Psoas muscle (tissue), 8 donors: ENCODE measurements around the gene ZNF691. TPM values are rescaled to one million over a fixed set of nuclear protein-coding genes. Genes with fewer than 3 reads are reported as not detected.
"Not testable (repeated sequence)": the region's sequence is repeated elsewhere in the genome, so short reads cannot be mapped to it uniquely, and the experiment has no call there.

Source experiments
- ATAC-seq, 4 donors: fragments of 200-7000 bp; cut with Tn5 transposase; one replicate each; pipeline ENCODE4 v1.9.1; 2020; ENCODE audit warnings: moderate library complexity in 3 of 4, mild to moderate bottlenecking in 2 of 4
- DNase-seq, 2 donors: peaks; one replicate each; pipeline ENCODE4 v3.0.0-alpha.2; 2020
- H3K27ac ChIP-seq: fragments of 200-600 bp; one replicate; pipeline ENCODE4 v1.8.0; 2022
- H3K27me3 ChIP-seq, 3 donors: fragments of 200-600 bp in 1 of 3; one replicate each; pipeline versions ENCODE4 v1.6.1 to v1.8.0; 2013 to 2022; ENCODE audit warnings: low read length in 2 of 3, mild to moderate bottlenecking in 2 of 3, moderate library complexity in 1 of 3; ENCODE audit not compliant: insufficient read depth in 3 of 3
- H3K36me3 ChIP-seq, 2 donors: fragments of 200-600 bp in 1 of 2; one replicate each; pipeline versions ENCODE4 v1.6.1 to v1.8.0; 2013 to 2022; ENCODE audit warnings: low read depth in 1 of 2, mild to moderate bottlenecking in 1 of 2, moderate library complexity in 1 of 2; ENCODE audit not compliant: insufficient read depth in 1 of 2
- H3K4me1 ChIP-seq: fragments of 200-600 bp; one replicate; pipeline ENCODE4 v1.8.0; 2022
- H3K4me3 ChIP-seq: fragments of 200-600 bp; one replicate; pipeline ENCODE4 v1.8.0; 2022; ENCODE audit warnings: mild to moderate bottlenecking
- H3K9me3 ChIP-seq: fragments of 200-600 bp; one replicate; pipeline ENCODE4 v1.8.0; 2022
- CTCF ChIP-seq: fragments of 200-600 bp; IDR thresholded peaks from one replicate; pipeline ENCODE4 v1.8.0; 2022; ENCODE audit warnings: antibody characterized with exemption
- WGBS, 3 donors: extraction: QIAGEN DNeasy Blood & Tissue Kit; methylation state at CpG; one replicate each; pipeline versions ENCODE4 v1.1.6 to v1.1.7; 2013; 5-methylcytosine and 5-hydroxymethylcytosine counted together
- intact Hi-C, 2 donors: fragments of 100-400 bp; cut with DNase I; formaldehyde crosslinking; loops; one replicate each; pipeline versions ENCODE4 v1.11.0 to v1.14.2; 2022
- polyA plus RNA-seq, 3 donors: library from polyadenylated mRNA; stranded (reverse); fragments of 200-250 nt; gene quantifications; one replicate each; pipeline ENCODE4 v1.2.3, GENCODE V29; 2013
- total RNA-seq, 4 donors: library from RNA; stranded (reverse); fragmentation: NEBNext Ultra II Directional in 2 of 4; extraction: Animal tissue kit (Norgen Biotek cat#: 25700) in 2 of 4; gene quantifications; one replicate each; pipeline versions ENCODE4 v1.2.1 to v1.2.4, GENCODE V29; 2021 to 2023
- donor health status: healthy with polysubstance abuse.
- donor health status: DM: no; HTN: no; CAD: no; lungs with moderate emphysema.
- donor health status: Bipolar disorder and iron deficiency.
- donor health status: healthy.
- donor health status: DM: yes; HTN: yes; CAD: no.
- donor health status: DM: no; HTN: no; CAD: no.
- donor health status: DM: no; HTN: no; CAD: no.
- donor health status: DM: yes; HTN: yes; CAD: no.

ZNF691 gene
- total and polyA plus RNA-seq, 7 donors = 4.8 to 10.8 (median 7.0) TPM

GRCh38 chr1:42806171-42806570, 40.2 kb upstream of the ZNF691 start:
- DNase-seq = no peak
- H3K27me3 ChIP-seq = no peaks in the 10 kb centered on the region
- H3K9me3 ChIP-seq = no peaks in the 10 kb centered on the region
- no peak overlapping the region for H3K27ac ChIP-seq
- no peak for ATAC-seq
- H3K36me3 ChIP-seq = peaks cover 0 to 14% of the 10 kb centered on the region in 2 donors
- H3K4me1 ChIP-seq = no peaks in the 10 kb centered on the region
- intact Hi-C loops = no loop called here
- TF ChIP-seq CTCF = no peak
- H3K4me3 ChIP-seq = no peak overlapping the region

- DNase-seq (no peak), ATAC-seq (no peak)
- WGBS, 3 donors = 84 to 85% (median 84%) methylated on average over 5 of the region's 5 CpGs
- Histone ChIP-seq H3K27me3 (no peaks in the 10 kb centered on the region), H3K27ac (no peak overlapping the region), H3K4me3 (no peak overlapping the region), H3K4me1 (no peaks in the 10 kb centered on the region), H3K9me3 (no peaks in the 10 kb centered on the region), H3K36me3 (peaks cover 0 to 16% of the 10 kb centered on the region in 2 donors)
- intact Hi-C loops = no loop called here
- no peak for TF ChIP-seq CTCF
These were observed 39.8 kb upstream of the ZNF691 start for GRCh38 chr1:42806593-42806992.

GRCh38 chr1:42807056-42807668, 39.3 kb upstream of the ZNF691 start:
- no peak overlapping the region for H3K27ac ChIP-seq
- H3K27me3 ChIP-seq = no peaks in the 10 kb centered on the region
- DNase-seq (no peak), ATAC-seq (no peak)
- H3K36me3 ChIP-seq = peaks cover 0 to 16% of the 10 kb centered on the region in 2 donors
- no peak overlapping the region for H3K4me3 ChIP-seq
- H3K9me3 ChIP-seq = no peaks in the 10 kb centered on the region
- no peaks in the 10 kb centered on the region for H3K4me1 ChIP-seq
- intact Hi-C loops = no loop called here
- no peak for TF ChIP-seq CTCF

- H3K27ac ChIP-seq, ATAC-seq, H3K4me3 ChIP-seq, DNase-seq, H3K9me3 ChIP-seq, H3K27me3 ChIP-seq: not testable (repeated sequence)
- WGBS, 3 donors = 97 to 100% (median 100%) methylated on average over 2 to 3 of the region's 3 CpGs
- Histone ChIP-seq H3K4me1 (peaks cover 19% of the 10 kb centered on the region), H3K36me3 (peaks cover 0 to 14% of the 10 kb centered on the region in 2 donors)
- intact Hi-C loops = loop anchor here in 1 of 2 donors (5.0 kb wide), 1 partner anchor 48 kb away; the partner anchor contains the start of genes C1orf50 and P3H1
These were observed 31.6 kb upstream of the ZNF691 start for GRCh38 chr1:42814815-42815214.

- intact Hi-C loops = loop anchor here (2.0 to 5.0 kb wide), 2 partner anchors 49 kb away; partner anchors contain the start of genes C1orf50 (in 2 of the 2) and P3H1 (in 2 of the 2)
- 30 to 43% (median 31%) methylated on average over 7 of the region's 7 CpGs for WGBS, 3 donors
- no peak for ATAC-seq
These were observed 30.4 kb upstream of the ZNF691 start for GRCh38 chr1:42815941-42816584.

More at GRCh38 chr1:42815941-42816584, 30.4 kb upstream of the ZNF691 start:
- DNase-seq = no peak
- Histone ChIP-seq H3K4me1 (peaks cover 19% of the 10 kb centered on the region), H3K36me3 (peaks cover 0 to 11% of the 10 kb centered on the region in 2 donors), H3K4me3 (peak overlapping the region; percentile 78), H3K27ac (peak overlapping the region; percentile 97), H3K27me3 (no peaks in the 10 kb centered on the region), H3K9me3 (no peaks in the 10 kb centered on the region)
- TF ChIP-seq CTCF = no peak
